HEK293 (cell line): ENCODE results near the gene NEB.

Experiments
- CTCF ChIA-PET: fragments of 350-600 bp; formaldehyde crosslinking; extraction: SDS; loops from one replicate; lab custom pipeline; 2021; ENCODE audit warnings: antibody characterized with exemption; lab: Yijun Ruan, JAX
- POLR2A ChIA-PET: fragments of 300-600 bp; formaldehyde crosslinking; extraction: SDS; loops from one replicate; lab custom pipeline; 2020; ENCODE audit warnings: antibody characterized with exemption, inconsistent platforms; lab: Yijun Ruan, JAX
- H3K27ac ChIP-seq: fragments of 200-500 bp; sonication (Bioruptor generic); 2 replicates; pipeline ENCODE4 v1.5.1; 2014; ENCODE audit warnings: low read depth, low read length, control low read depth, inconsistent platforms; ENCODE audit errors: extremely low read depth
- H3K36me3 ChIP-seq, 2 experiments: fragments of 200-500 bp in 1 of 2; sonication (Bioruptor generic) in 1 of 2; 1 replicate in 1 of 2; 2 replicates in 1 of 2; pipeline ENCODE4 v1.5.1; 2014 to 2017; ENCODE audit warnings: inconsistent platforms in 2 of 2, low read length in 2 of 2; ENCODE audit not compliant: control insufficient read depth in 2 of 2, insufficient read depth in 1 of 2
- H3K4me1 ChIP-seq: fragments of 200-500 bp; sonication (Bioruptor generic); 2 replicates; pipeline ENCODE4 v1.5.1; 2014; ENCODE audit warnings: mild to moderate bottlenecking, low read length, inconsistent platforms; ENCODE audit not compliant: control insufficient read depth, insufficient read depth
- H3K4me3 ChIP-seq: 2 replicates; pipeline ENCODE4 v1.5.1; 2011; ENCODE audit warnings: low read depth, mild to moderate bottlenecking, control low read depth, low read length, moderate library complexity
- H3K9me3 ChIP-seq: fragments of 200-500 bp; sonication (Bioruptor generic); 2 replicates; pipeline ENCODE4 v1.5.1; 2014; ENCODE audit warnings: low read depth, low read length, inconsistent platforms; ENCODE audit not compliant: control insufficient read depth, insufficient read depth
- BCL11A ChIP-seq: fragments of 450-650 bp; formaldehyde crosslinking; IDR thresholded peaks from 2 replicates; pipeline ENCODE4 v1.5.1; 2016; ENCODE audit warnings: low read depth, missing biosample characterization, missing genetic modification characterization
- BCL6B ChIP-seq: fragments of 450-650 bp; formaldehyde crosslinking; IDR thresholded peaks from 2 replicates; pipeline ENCODE4 v1.5.1; 2017; ENCODE audit warnings: missing biosample characterization, missing genetic modification characterization
- PATZ1 ChIP-seq: fragments of 450-650 bp; formaldehyde crosslinking; IDR thresholded peaks from 2 replicates; pipeline ENCODE4 v1.5.1; 2016; ENCODE audit warnings: missing biosample characterization, missing genetic modification characterization
- SALL2 ChIP-seq: fragments of 450-650 bp; formaldehyde crosslinking; IDR thresholded peaks from 2 replicates; pipeline ENCODE4 v1.5.0; 2017; ENCODE audit warnings: missing biosample characterization, mild to moderate bottlenecking, missing genetic modification characterization, borderline replicate concordance
- SP7 ChIP-seq: fragments of 450-650 bp; formaldehyde crosslinking; IDR thresholded peaks from 2 replicates; pipeline ENCODE4 v1.5.1; 2016; ENCODE audit warnings: missing biosample characterization, missing genetic modification characterization
- TCF7L2 ChIP-seq: IDR thresholded peaks from 2 replicates; pipeline ENCODE4 v1.6.1; 2011; ENCODE audit warnings: low read depth, mild to moderate bottlenecking, inconsistent platforms, low read length, moderate library complexity, borderline replicate concordance
- ZEB2 ChIP-seq: fragments of 450-650 bp; formaldehyde crosslinking; IDR thresholded peaks from 2 replicates; pipeline ENCODE4 v1.5.1; 2016; ENCODE audit warnings: missing biosample characterization, missing genetic modification characterization
- ZIC2 ChIP-seq: fragments of 450-650 bp; formaldehyde crosslinking; IDR thresholded peaks from 2 replicates; pipeline ENCODE4 v1.5.1; 2016; ENCODE audit warnings: missing biosample characterization, missing genetic modification characterization
- ZNF157 ChIP-seq: fragments of 450-650 bp; formaldehyde crosslinking; IDR thresholded peaks from 2 replicates; pipeline ENCODE4 v1.5.1; 2016; ENCODE audit warnings: missing biosample characterization, missing genetic modification characterization
- ZNF19 ChIP-seq: fragments of 450-650 bp; formaldehyde crosslinking; IDR thresholded peaks from 2 replicates; pipeline ENCODE4; 2016; ENCODE audit warnings: missing biosample characterization, missing genetic modification characterization, low read depth
- ZNF350 ChIP-seq: fragments of 450-650 bp; formaldehyde crosslinking; IDR thresholded peaks from 2 replicates; pipeline ENCODE4 v1.5.0; 2017; ENCODE audit warnings: missing biosample characterization, mild to moderate bottlenecking, missing genetic modification characterization
- ZNF391 ChIP-seq: fragments of 450-650 bp; formaldehyde crosslinking; IDR thresholded peaks from 2 replicates; pipeline ENCODE4 v1.5.1; 2016; ENCODE audit warnings: low read depth, missing biosample characterization, missing genetic modification characterization, borderline replicate concordance
- ZNF394 ChIP-seq: fragments of 450-650 bp; formaldehyde crosslinking; IDR thresholded peaks from 2 replicates; pipeline ENCODE4 v1.5.1; 2016; ENCODE audit warnings: missing biosample characterization, missing genetic modification characterization, mild to moderate bottlenecking, moderate library complexity, borderline replicate concordance
- ZNF501 ChIP-seq: fragments of 450-650 bp; formaldehyde crosslinking; IDR thresholded peaks from 2 replicates; pipeline ENCODE4 v1.5.1; 2016; ENCODE audit warnings: missing biosample characterization, missing genetic modification characterization
- ZNF514 ChIP-seq: fragments of 450-650 bp; formaldehyde crosslinking; IDR thresholded peaks from 2 replicates; pipeline ENCODE4 v1.5.1; 2016; ENCODE audit warnings: missing biosample characterization, missing genetic modification characterization
- ZNF610 ChIP-seq: fragments of 450-650 bp; formaldehyde crosslinking; IDR thresholded peaks from 2 replicates; pipeline ENCODE4 v1.5.1; 2016; ENCODE audit warnings: missing biosample characterization, missing genetic modification characterization, borderline replicate concordance
- ZNF660 ChIP-seq: fragments of 450-650 bp; IDR thresholded peaks from 2 replicates; pipeline ENCODE4 v1.5.1; 2018; ENCODE audit warnings: missing biosample characterization, mild to moderate bottlenecking, missing genetic modification characterization
- ZNF776 ChIP-seq: fragments of 450-650 bp; formaldehyde crosslinking; IDR thresholded peaks from 2 replicates; pipeline ENCODE4 v1.5.0; 2017; ENCODE audit warnings: missing biosample characterization, missing genetic modification characterization, borderline replicate concordance
- TF ChIP-seq, protein P1 (sequence below): fragments of 450-650 bp; formaldehyde crosslinking; IDR thresholded peaks from 2 replicates; pipeline ENCODE4 v1.5.1; 2016; ENCODE audit warnings: missing biosample characterization, missing genetic modification characterization

NEB gene, protein sequence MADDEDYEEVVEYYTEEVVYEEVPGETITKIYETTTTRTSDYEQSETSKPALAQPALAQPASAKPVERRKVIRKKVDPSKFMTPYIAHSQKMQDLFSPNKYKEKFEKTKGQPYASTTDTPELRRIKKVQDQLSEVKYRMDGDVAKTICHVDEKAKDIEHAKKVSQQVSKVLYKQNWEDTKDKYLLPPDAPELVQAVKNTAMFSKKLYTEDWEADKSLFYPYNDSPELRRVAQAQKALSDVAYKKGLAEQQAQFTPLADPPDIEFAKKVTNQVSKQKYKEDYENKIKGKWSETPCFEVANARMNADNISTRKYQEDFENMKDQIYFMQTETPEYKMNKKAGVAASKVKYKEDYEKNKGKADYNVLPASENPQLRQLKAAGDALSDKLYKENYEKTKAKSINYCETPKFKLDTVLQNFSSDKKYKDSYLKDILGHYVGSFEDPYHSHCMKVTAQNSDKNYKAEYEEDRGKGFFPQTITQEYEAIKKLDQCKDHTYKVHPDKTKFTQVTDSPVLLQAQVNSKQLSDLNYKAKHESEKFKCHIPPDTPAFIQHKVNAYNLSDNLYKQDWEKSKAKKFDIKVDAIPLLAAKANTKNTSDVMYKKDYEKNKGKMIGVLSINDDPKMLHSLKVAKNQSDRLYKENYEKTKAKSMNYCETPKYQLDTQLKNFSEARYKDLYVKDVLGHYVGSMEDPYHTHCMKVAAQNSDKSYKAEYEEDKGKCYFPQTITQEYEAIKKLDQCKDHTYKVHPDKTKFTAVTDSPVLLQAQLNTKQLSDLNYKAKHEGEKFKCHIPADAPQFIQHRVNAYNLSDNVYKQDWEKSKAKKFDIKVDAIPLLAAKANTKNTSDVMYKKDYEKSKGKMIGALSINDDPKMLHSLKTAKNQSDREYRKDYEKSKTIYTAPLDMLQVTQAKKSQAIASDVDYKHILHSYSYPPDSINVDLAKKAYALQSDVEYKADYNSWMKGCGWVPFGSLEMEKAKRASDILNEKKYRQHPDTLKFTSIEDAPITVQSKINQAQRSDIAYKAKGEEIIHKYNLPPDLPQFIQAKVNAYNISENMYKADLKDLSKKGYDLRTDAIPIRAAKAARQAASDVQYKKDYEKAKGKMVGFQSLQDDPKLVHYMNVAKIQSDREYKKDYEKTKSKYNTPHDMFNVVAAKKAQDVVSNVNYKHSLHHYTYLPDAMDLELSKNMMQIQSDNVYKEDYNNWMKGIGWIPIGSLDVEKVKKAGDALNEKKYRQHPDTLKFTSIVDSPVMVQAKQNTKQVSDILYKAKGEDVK (N-terminal part only)

DNA sequence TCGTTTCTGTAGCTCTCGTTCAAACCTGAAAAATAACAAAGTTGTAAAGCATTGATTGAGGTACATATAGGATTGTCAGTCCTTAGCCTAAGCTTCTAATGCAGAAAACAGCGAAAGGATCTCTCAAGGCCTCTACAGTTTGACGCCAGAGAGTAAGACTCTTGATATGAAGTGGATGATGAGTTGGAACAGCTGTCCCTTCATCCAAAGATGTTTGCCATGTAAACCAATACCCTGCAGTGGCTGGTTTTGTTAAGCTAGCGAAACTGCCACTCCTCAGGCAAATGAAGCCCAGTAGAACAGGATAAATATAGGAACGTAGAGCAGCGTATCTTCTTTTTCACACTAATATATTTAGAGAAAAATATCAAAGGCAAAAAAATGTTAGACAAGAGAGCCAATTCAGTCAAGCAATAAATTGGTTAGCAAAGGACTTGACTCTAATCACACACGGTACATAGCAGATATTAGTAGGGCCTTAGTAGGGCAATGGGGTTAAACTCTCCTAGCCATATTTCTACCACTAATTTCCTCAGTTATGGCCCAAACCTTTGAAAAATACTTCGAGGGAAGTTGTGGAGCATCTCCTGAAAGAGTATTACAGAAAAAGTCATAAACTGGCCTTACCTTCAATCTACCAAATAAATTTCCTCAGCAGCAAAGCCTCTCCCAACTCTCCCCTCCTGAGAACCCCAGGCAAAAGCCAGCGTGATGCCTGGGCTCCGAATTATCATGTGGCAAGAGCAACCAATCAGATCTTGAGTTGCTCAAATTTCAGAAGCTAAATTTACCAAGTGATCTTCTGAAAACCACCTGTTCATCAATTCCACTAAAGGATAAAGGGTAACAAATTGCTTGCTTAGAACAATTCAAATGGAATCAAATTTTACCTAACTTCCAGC lies at the start of gene NEB:
Gene NEB, minus strand, starts transcription at position 706 of the 902 bp plus-strand sequence. CDS start 1,320 bp downstream, outside the sequence.
- Histone ChIP-seq H3K27ac (no peak within 1 kb of the TSS), H3K36me3 (no peaks in the 10 kb centered on the region), H3K9me3 (no peaks in the 10 kb centered on the region), H3K4me1 (no peaks in the 10 kb centered on the region), H3K4me3 (no peak within 1 kb of the TSS)
- TF ChIP-seq BCL11A (no peak), ZNF394 (tag by site-specific recombination) (no peak), ZNF501 (no peak), ZNF350 (tag by site-specific recombination) (no peak), ZIC2 (no peak), BCL6B (tag by site-specific recombination) (no peak), ZNF157 (tag by site-specific recombination) (no peak), ZNF19 (no peak), ZEB2 (tag by site-specific recombination) (no peak), ZNF391 (tag by site-specific recombination) (no peak), TCF7L2 (no peak), ZNF776 (tag by site-specific recombination) (no peak), ZNF514 (no peak), ZNF610 (tag by site-specific recombination) (no peak), PATZ1 (tag by site-specific recombination) (no peak), ZNF660 (tag by site-specific recombination) (no peak), SP7 (tag by site-specific recombination) (no peak), SALL2 (no peak)
- TF ChIP-seq, protein P1, sequence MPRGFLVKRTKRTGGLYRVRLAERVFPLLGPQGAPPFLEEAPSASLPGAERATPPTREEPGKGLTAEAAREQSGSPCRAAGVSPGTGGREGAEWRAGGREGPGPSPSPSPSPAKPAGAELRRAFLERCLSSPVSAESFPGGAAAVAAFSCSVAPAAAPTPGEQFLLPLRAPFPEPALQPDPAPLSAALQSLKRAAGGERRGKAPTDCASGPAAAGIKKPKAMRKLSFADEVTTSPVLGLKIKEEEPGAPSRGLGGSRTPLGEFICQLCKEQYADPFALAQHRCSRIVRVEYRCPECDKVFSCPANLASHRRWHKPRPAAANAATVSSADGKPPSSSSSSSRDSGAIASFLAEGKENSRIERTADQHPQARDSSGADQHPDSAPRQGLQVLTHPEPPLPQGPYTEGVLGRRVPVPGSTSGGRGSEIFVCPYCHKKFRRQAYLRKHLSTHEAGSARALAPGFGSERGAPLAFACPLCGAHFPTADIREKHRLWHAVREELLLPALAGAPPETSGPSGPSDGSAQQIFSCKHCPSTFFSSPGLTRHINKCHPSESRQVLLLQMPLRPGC, result no peak
- ChIA-PET CTCF (interaction anchor here (0.6 to 0.8 kb wide), 3 partner anchors 18 to 77 kb away, joined by 3 to 4 read pairs (median 4); no protein-coding TSS in a partner anchor), POLR2A (no interaction called here)
